GM13977 (cell line): ENCODE measurements around the gene SBNO2.

Experiments used
- DNase-seq: peaks from one replicate; pipeline ENCODE4 v3.0.0; 2012; ENCODE audit warnings: low spot score
- in situ Hi-C: fragments of 300-500 bp; cut with MboI; formaldehyde crosslinking; loops from one replicate; pipeline ENCODE4 v1.12.0; 2022; ENCODE audit warnings: low sequenced_read_pairs, low pct_unique_long_range_greater_than_20kb, mixed read lengths, inconsistent platforms; ENCODE audit not compliant: unreplicated experiment
- TF ChIP-seq, protein P1 (sequence below): IDR thresholded peaks from 2 replicates; pipeline ENCODE4 v1.5.1; 2012; ENCODE audit warnings: mild to moderate bottlenecking, control low read depth; ENCODE audit not compliant: insufficient read depth; ENCODE audit errors: extremely low read depth, missing control alignments

The SBNO2 gene

DNA sequence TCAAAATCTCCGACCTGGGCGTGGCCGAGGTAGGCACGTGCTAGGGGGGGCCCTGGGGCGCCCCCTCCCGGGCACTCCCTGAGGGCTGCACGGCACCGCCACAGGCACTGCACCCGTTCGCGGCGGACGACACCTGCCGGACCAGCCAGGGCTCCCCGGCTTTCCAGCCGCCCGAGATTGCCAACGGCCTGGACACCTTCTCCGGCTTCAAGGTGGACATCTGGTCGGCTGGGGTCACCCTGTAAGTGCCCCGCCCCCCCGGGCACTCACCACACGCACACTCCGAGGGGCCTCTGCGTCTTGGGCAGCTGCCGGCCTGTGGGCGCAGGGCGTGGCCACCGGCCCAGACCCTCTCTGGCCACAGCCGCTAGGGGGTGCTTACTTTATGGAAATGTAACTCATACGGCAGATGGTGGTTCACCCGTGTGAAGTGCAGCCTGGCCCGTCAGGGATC lies 46.4 kb upstream of the SBNO2 start:
- DNase-seq: no peak
- in situ Hi-C loops: no loop called here
- TF ChIP-seq, protein P1, sequence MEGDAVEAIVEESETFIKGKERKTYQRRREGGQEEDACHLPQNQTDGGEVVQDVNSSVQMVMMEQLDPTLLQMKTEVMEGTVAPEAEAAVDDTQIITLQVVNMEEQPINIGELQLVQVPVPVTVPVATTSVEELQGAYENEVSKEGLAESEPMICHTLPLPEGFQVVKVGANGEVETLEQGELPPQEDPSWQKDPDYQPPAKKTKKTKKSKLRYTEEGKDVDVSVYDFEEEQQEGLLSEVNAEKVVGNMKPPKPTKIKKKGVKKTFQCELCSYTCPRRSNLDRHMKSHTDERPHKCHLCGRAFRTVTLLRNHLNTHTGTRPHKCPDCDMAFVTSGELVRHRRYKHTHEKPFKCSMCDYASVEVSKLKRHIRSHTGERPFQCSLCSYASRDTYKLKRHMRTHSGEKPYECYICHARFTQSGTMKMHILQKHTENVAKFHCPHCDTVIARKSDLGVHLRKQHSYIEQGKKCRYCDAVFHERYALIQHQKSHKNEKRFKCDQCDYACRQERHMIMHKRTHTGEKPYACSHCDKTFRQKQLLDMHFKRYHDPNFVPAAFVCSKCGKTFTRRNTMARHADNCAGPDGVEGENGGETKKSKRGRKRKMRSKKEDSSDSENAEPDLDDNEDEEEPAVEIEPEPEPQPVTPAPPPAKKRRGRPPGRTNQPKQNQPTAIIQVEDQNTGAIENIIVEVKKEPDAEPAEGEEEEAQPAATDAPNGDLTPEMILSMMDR: no peak

- no peak for DNase-seq
- TF ChIP-seq, protein P1: no peak
- in situ Hi-C loops: no loop called here
Observed at GRCh38 chr19:1219786-1220476, 45.9 kb upstream of the SBNO2 start.

GRCh38 chr19:1218751-1219567 lies 44.9 kb upstream of the SBNO2 start:
- in situ Hi-C loops: no loop called here
- TF ChIP-seq, protein P1: no peak
- DNase-seq: no peak

GRCh38 chr19:1217366-1217765 lies 43.3 kb upstream of the SBNO2 start:
- in situ Hi-C loops: no loop called here
- TF ChIP-seq, protein P1: no peak
- no peak for DNase-seq

- in situ Hi-C loops: no loop called here
- no peak for DNase-seq
- TF ChIP-seq, protein P1: no peak
Observed at GRCh38 chr19:1216756-1217155, 42.7 kb upstream of the SBNO2 start.

DNA sequence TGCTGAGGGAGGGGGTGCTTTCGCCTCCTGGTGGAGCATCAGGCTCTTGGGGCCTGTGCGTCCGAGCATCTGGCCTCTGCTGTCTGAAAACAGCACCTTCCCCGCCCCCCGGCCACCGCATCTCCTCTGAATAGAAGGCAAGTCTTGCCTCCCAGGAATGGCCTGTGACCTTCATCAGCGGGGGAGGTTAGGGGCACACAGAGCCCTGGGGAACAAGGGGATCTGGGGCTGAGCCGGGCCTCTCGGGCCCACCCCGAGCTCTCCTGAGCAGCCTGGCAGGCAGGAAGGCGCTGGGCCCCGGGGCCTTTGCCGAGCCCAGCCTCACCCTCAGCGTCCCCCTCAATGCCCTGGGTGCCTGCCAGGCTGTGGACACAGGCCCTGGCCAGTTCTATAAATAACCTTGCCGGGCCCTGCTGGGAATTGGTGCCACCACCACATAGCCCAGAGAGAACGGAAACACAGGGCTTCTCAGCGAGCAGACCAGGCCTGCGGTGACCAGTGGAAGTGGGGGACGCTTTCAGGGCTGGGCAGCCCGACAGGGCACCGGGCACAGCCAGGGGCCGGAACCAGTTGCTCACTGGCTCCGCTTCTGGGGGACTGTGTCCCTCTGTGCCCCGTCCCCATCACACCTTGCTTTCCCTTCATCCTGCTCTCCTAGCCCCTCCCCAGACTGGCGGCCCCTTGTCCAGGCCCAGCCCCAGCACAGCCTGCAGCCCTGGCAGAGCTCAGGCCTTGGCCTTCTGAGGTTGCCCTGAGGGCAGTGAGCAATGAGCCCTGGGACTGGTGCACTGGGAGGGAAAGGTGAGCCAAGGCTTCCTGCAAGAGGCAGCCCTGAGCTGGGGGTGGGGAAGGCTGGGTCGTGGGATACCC lies 41.0 kb upstream of the SBNO2 start:
- TF ChIP-seq, protein P1: no peak
- in situ Hi-C loops: no loop called here
- DNase-seq: no peak
